ENCODE results near the gene SYNPO2.

GRCh38 chr4:119084513-119084912, 195.9 kb downstream of the SYNPO2 start:
- TF ChIP-seq CTCF (IDR thresholded peaks at IDR 0.05), result no peak
- no peak for TF ChIP-seq POLR2A (IDR thresholded peaks at IDR 0.05)

Data from testis (tissue), 2 donors.